NOMO-1 treated with DMSO at 0.1 percent for 48 hours (cell line): ENCODE results near the gene KRTAP10-3.
"Not testable (repeated sequence)": the region's sequence is repeated elsewhere in the genome, so short reads cannot be mapped to it uniquely, and the experiment has no call there.

Experiments used
- DNase-seq: peaks from one replicate; lab custom pipeline; 2025; ENCODE audit not compliant: unreplicated experiment; lab: John Stamatoyannopoulos, UW

Gene KRTAP10-3, protein sequence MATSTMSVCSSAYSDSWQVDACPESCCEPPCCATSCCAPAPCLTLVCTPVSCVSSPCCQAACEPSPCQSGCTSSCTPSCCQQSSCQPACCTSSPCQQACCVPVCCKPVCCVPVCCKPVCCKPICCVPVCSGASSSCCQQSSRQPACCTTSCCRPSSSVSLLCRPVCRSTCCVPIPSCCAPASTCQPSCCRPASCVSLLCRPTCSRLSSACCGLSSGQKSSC

GRCh38 chr21:44558695-44559094 is at the start of gene KRTAP10-3:
Gene KRTAP10-3, minus strand, starts transcription at chr21:44558795. Its CDS starts 80 bp downstream, at chr21:44558715.
- no peak for DNase-seq

DNA sequence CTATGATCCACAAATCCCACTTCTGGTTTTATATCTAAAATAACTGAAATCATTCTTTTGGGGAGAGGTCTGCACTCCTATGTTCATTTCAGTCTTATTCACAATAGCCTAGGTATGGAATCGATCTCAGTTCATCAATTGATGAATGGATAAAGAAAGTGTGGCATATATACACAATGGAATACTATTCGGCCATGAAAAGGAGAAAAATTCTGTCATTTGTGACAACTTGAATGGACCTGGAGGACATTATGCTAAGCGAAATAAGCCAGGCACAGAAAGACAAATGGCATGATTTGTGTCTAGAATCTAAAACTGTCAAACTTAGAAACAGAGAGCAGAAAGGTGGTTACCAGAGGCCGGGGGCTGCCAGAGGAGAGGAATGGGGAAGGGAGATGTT is 47.9 kb upstream of the KRTAP10-3 start:
- no peak for DNase-seq

GRCh38 chr21:44603911-44604310 is 45.3 kb upstream of the KRTAP10-3 start:
- DNase-seq, result no peak

- DNase-seq, result no peak
These were observed 44.7 kb upstream of the KRTAP10-3 start for GRCh38 chr21:44603109-44603875.

GRCh38 chr21:44602463-44602850 is 43.9 kb upstream of the KRTAP10-3 start:
- DNase-seq, result no peak

DNA sequence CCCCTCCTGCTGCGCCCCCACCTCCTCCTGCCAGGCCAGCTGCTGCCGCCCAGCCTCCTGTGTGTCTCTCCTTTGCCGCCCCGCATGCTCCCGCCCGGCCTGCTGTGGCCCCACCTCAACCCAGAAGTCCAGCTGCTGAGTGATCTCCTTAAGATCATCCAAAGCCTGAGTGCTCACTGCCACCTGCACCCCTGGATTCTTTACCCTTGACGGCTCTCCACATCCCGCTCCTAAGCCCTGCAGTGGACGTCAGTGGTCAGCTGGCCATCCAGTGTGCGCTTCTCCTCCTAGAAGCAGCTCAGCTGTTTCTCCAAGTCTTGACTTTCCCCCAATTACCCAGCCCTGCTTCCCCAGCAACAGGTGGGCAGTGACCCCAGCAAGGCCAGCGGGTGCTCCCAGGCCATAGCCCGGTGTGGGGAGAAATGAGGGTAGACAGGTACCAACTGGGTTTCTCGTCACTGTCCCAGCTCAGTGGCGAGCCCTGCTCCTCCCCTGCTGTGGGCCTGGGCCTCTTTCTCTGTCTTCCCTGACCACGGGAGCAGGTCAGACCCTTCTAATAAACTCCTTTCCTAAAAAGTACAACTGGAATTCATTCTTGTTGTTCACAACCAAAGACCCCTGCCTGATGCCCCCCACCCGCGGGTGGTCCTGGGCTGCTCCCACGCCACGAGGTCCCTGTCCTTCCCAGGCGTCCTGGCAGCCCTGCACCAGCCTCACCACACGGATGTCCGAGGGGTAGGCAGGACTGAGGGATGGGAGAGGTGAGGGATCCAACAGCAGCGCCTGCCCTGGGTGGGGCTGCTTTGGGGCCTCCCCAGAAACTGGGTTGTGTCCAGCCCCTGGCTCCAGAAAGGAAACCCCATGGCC is 43.2 kb upstream of the KRTAP10-3 start:
- DNase-seq, result no peak

GRCh38 chr21:44601091-44601490 is 42.5 kb upstream of the KRTAP10-3 start:
- DNase-seq, result not testable (repeated sequence)

GRCh38 chr21:44600118-44600978 is 41.8 kb upstream of the KRTAP10-3 start, which contains the start of gene KRTAP10-7:
Gene KRTAP10-7, plus strand, starts transcription at chr21:44600597. Its CDS starts 25 bp downstream, at chr21:44600622.
- DNase-seq, result not testable (repeated sequence)

GRCh38 chr21:44599264-44600029 is 40.9 kb upstream of the KRTAP10-3 start:
- DNase-seq, result no peak

DNA sequence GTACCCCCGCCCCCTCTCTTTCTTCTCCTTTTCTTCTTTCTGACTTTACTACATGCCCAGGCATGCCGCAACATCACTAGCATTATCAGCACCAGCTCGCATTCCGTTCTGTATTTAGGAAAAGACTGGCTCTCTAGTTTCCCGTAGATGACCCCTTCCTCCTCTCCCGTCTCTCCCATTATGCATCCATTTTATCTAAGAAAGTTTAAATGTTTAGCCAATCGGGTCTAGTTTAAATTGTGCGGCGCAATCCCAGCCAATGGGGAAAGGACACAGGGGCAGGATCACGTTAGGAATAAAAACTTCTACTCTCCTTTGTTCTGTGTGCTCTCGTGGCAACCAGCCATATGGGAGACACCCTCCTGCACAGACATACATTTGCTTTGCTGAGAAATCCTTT is 39.5 kb upstream of the KRTAP10-3 start:
- DNase-seq, result no peak

GRCh38 chr21:44596068-44596725 is 37.6 kb upstream of the KRTAP10-3 start:
- DNase-seq, result no peak

DNA sequence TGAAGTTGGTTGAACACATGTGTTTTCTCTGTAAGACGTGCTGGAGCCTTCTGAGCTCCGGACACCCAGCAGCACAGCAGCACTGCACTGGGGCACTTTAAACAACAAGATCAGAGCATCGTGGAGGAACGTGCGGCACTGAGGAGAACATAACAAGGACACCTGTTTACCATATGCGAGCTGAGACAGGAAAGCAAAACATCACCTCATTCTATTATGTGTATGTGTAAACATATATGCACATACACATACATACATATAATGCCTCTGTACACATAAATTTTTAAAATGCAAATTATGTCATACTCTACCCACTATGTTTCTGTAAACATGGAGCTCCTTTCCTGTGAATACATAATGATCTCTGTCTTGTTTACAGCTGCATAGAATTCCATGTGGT is 36.9 kb upstream of the KRTAP10-3 start:
- no peak for DNase-seq

DNA sequence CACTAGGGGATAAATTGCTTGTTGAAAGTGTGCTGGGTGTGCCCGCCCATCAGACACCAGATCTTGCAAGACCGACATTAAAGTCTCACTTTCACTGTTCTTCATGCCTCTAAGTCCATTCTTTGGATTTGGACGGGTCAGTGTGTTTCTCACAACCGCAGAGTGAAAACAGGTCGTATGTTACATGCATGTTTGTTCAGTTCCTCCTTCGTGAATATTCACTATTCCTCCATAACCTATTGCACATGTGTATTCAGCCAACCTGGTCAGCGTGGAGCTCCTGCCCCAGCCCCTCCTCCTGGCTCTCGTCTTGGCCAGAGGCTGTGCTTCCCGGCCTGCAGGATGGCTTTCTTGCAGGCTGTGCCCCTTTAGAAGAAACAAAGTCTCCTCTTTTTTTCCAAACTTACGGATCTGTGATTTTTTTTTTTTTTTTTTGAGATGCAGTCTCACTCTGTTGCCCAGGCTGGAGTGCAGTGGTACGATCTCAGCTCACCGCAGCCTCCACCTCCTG is 35.9 kb upstream of the KRTAP10-3 start:
- no peak for DNase-seq

DNA sequence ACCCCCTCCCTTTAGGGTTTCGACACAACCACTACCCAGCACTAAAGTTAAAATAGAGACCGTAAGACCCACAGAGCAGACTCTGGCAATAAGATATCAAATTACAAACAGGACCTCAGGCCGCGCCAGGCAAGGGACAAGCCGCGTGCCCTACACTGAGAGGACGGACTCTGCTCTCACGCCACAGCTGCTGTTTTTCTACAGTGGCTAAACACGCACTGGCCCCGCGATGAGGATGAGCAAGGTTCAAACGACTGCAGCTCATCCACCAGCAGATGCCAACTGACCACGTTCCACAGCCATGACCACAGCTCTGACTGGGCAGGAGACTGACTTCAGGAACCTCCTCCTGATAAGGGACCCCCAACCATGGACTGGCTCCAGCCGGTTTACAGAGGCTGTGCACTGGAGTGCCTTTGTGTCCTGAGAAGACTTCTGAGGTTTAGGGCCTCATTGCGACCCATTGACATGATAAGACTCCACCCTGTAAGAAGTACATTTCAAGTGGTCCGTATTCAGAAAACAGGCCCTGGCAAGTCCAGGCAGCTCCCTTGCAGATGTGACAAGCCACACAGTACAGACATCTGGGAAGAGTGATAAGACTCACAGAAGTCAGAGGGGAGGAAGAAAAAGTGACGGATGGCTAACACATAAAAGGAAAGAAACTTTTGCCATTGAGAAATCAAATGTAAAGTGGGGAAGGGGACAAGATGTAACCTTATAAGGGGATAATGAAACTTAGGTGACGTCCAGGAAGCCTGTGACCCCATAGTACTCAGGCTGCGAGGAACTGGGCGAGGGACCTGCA is 35.2 kb upstream of the KRTAP10-3 start:
- no peak for DNase-seq

- DNase-seq, result no peak
These were observed 34.1 kb upstream of the KRTAP10-3 start, which contains the start of gene KRTAP10-6 for GRCh38 chr21:44592446-44593311. Gene KRTAP10-6, minus strand, starts transcription at chr21:44592505. Its CDS starts 21 bp downstream, at chr21:44592484.

GRCh38 chr21:44591801-44592130 is 33.2 kb upstream of the KRTAP10-3 start:
- DNase-seq, result not testable (repeated sequence)
